ENCODE data around the gene POLD1.

The POLD1 gene

GRCh38 chr19:50356691-50357177 is 27.4 kb upstream of the POLD1 start:
- no peak overlapping the region for H3K18ac ChIP-seq (ENCODE audit: low read length)
- H2BK15ac ChIP-seq (replicated peaks; ENCODE audit: low read depth): no peak overlapping the region
- no peak overlapping the region for H3K56ac ChIP-seq (ENCODE audit: low read length)
- H3K4me1 ChIP-seq (ENCODE audit: control insufficient read depth, low read depth, low read length): no peaks in the 10 kb centered on the region
- no peaks in the 10 kb centered on the region for H3K27me3 ChIP-seq (ENCODE audit: insufficient read depth, low read length, poor library complexity)
- no peak overlapping the region for H4K5ac ChIP-seq (ENCODE audit: low read length)
- no peaks in the 10 kb centered on the region for H3K79me1 ChIP-seq (ENCODE audit: low read length)
- H4K8ac ChIP-seq (ENCODE audit: low read depth, low read length): no peak overlapping the region
- no peak for DNase-seq
- no peak overlapping the region for H2BK5ac ChIP-seq (ENCODE audit: low read length)
- H2AK5ac ChIP-seq (ENCODE audit: low read length): no peak overlapping the region
- no peak overlapping the region for H2BK120ac ChIP-seq (ENCODE audit: low read depth, low read length)
- no peak overlapping the region for H3K9ac ChIP-seq (ENCODE audit: low read length)
- no peak overlapping the region for H3K4me3 ChIP-seq (ENCODE audit: low read length)
- no peaks in the 10 kb centered on the region for H3K36me3 ChIP-seq (ENCODE audit: control insufficient read depth, insufficient read depth, low read length)
- H3K27ac ChIP-seq (ENCODE audit: low read depth, low read length): no peak overlapping the region
- no peak overlapping the region for H3K4me2 ChIP-seq (ENCODE audit: low read length)
- H3K79me2 ChIP-seq (ENCODE audit: control insufficient read depth, insufficient read depth, low read length): no peaks in the 10 kb centered on the region
- no peak overlapping the region for H3K4ac ChIP-seq (ENCODE audit: low read depth, low read length)
- no peak overlapping the region for H3K23ac ChIP-seq (ENCODE audit: low read length)
- WGBS (ENCODE audit: extremely low coverage, insufficient coverage, low lambda C conversion rate): no CpG with 5 or more reads among the region's 13 CpGs

- Histone ChIP-seq H4K8ac (ENCODE audit: low read depth, low read length) (no peak overlapping the region), H2BK5ac (ENCODE audit: low read length) (no peak overlapping the region), H4K5ac (ENCODE audit: low read length) (no peak overlapping the region), H3K4me1 (ENCODE audit: control insufficient read depth, low read depth, low read length) (no peaks in the 10 kb centered on the region), H2AK5ac (ENCODE audit: low read length) (no peak overlapping the region), H3K9ac (ENCODE audit: low read length) (peak overlapping the region; percentile 50), H3K18ac (ENCODE audit: low read length) (no peak overlapping the region), H2BK15ac (replicated peaks; ENCODE audit: low read depth) (no peak overlapping the region), H3K79me2 (ENCODE audit: control insufficient read depth, insufficient read depth, low read length) (no peaks in the 10 kb centered on the region), H3K23ac (ENCODE audit: low read length) (no peak overlapping the region), H3K27me3 (ENCODE audit: insufficient read depth, low read length, poor library complexity) (no peaks in the 10 kb centered on the region), H3K27ac (ENCODE audit: low read depth, low read length) (no peak overlapping the region), H3K4me3 (ENCODE audit: low read length) (no peak overlapping the region), H3K79me1 (ENCODE audit: low read length) (no peaks in the 10 kb centered on the region), H3K36me3 (ENCODE audit: control insufficient read depth, insufficient read depth, low read length) (no peaks in the 10 kb centered on the region), H3K4ac (ENCODE audit: low read depth, low read length) (no peak overlapping the region), H2BK120ac (ENCODE audit: low read depth, low read length) (no peak overlapping the region), H3K56ac (ENCODE audit: low read length) (no peak overlapping the region), H3K4me2 (ENCODE audit: low read length) (no peak overlapping the region)
- DNase-seq: peak; percentile 58
- no CpG with 5 or more reads among the region's 54 CpGs for WGBS (ENCODE audit: extremely low coverage, insufficient coverage, low lambda C conversion rate)
Measured at GRCh38 chr19:50357178-50358100, 26.7 kb upstream of the POLD1 start.

GRCh38 chr19:50358483-50359327 is 25.4 kb upstream of the POLD1 start:
- WGBS (ENCODE audit: extremely low coverage, insufficient coverage, low lambda C conversion rate): no CpG with 5 or more reads among the region's 54 CpGs
- Histone ChIP-seq H2BK15ac (replicated peaks; ENCODE audit: low read depth) (no peak overlapping the region), H2BK120ac (ENCODE audit: low read depth, low read length) (no peak overlapping the region), H3K27me3 (ENCODE audit: insufficient read depth, low read length, poor library complexity) (no peaks in the 10 kb centered on the region), H2BK5ac (ENCODE audit: low read length) (no peak overlapping the region), H3K4me3 (ENCODE audit: low read length) (no peak overlapping the region), H3K79me2 (ENCODE audit: control insufficient read depth, insufficient read depth, low read length) (no peaks in the 10 kb centered on the region), H3K56ac (ENCODE audit: low read length) (no peak overlapping the region), H4K8ac (ENCODE audit: low read depth, low read length) (no peak overlapping the region), H3K4me1 (ENCODE audit: control insufficient read depth, low read depth, low read length) (no peaks in the 10 kb centered on the region), H3K36me3 (ENCODE audit: control insufficient read depth, insufficient read depth, low read length) (no peaks in the 10 kb centered on the region), H2AK5ac (ENCODE audit: low read length) (no peak overlapping the region), H3K79me1 (ENCODE audit: low read length) (no peaks in the 10 kb centered on the region), H3K4ac (ENCODE audit: low read depth, low read length) (no peak overlapping the region), H3K9ac (ENCODE audit: low read length) (no peak overlapping the region), H3K18ac (ENCODE audit: low read length) (no peak overlapping the region), H3K23ac (ENCODE audit: low read length) (no peak overlapping the region), H3K4me2 (ENCODE audit: low read length) (no peak overlapping the region), H3K27ac (ENCODE audit: low read depth, low read length) (no peak overlapping the region), H4K5ac (ENCODE audit: low read length) (no peak overlapping the region)
- DNase-seq: no peak

GRCh38 chr19:50359328-50359818 is 24.8 kb upstream of the POLD1 start:
- Histone ChIP-seq H3K23ac (ENCODE audit: low read length) (no peak overlapping the region), H3K56ac (ENCODE audit: low read length) (no peak overlapping the region), H4K8ac (ENCODE audit: low read depth, low read length) (no peak overlapping the region), H3K79me1 (ENCODE audit: low read length) (no peaks in the 10 kb centered on the region), H3K4me1 (ENCODE audit: control insufficient read depth, low read depth, low read length) (no peaks in the 10 kb centered on the region), H4K5ac (ENCODE audit: low read length) (no peak overlapping the region), H2BK120ac (ENCODE audit: low read depth, low read length) (no peak overlapping the region), H3K79me2 (ENCODE audit: control insufficient read depth, insufficient read depth, low read length) (no peaks in the 10 kb centered on the region), H3K4ac (ENCODE audit: low read depth, low read length) (no peak overlapping the region), H3K4me3 (ENCODE audit: low read length) (no peak overlapping the region), H2BK5ac (ENCODE audit: low read length) (no peak overlapping the region), H3K27me3 (ENCODE audit: insufficient read depth, low read length, poor library complexity) (no peaks in the 10 kb centered on the region), H2BK15ac (replicated peaks; ENCODE audit: low read depth) (no peak overlapping the region), H3K9ac (ENCODE audit: low read length) (no peak overlapping the region), H3K36me3 (ENCODE audit: control insufficient read depth, insufficient read depth, low read length) (no peaks in the 10 kb centered on the region), H3K18ac (ENCODE audit: low read length) (no peak overlapping the region), H3K27ac (ENCODE audit: low read depth, low read length) (no peak overlapping the region), H2AK5ac (ENCODE audit: low read length) (no peak overlapping the region), H3K4me2 (ENCODE audit: low read length) (no peak overlapping the region)
- WGBS (ENCODE audit: extremely low coverage, insufficient coverage, low lambda C conversion rate): no CpG with 5 or more reads among the region's 11 CpGs
- no peak for DNase-seq

- H2AK5ac ChIP-seq (ENCODE audit: low read length): no peak overlapping the region
- no peak overlapping the region for H3K27ac ChIP-seq (ENCODE audit: low read depth, low read length)
- H4K5ac ChIP-seq (ENCODE audit: low read length): no peak overlapping the region
- no peak overlapping the region for H3K56ac ChIP-seq (ENCODE audit: low read length)
- no peaks in the 10 kb centered on the region for H3K27me3 ChIP-seq (ENCODE audit: insufficient read depth, low read length, poor library complexity)
- no peak overlapping the region for H3K23ac ChIP-seq (ENCODE audit: low read length)
- no peak overlapping the region for H3K4ac ChIP-seq (ENCODE audit: low read depth, low read length)
- no peak overlapping the region for H2BK5ac ChIP-seq (ENCODE audit: low read length)
- H3K36me3 ChIP-seq (ENCODE audit: control insufficient read depth, insufficient read depth, low read length): no peaks in the 10 kb centered on the region
- no peak overlapping the region for H3K18ac ChIP-seq (ENCODE audit: low read length)
- peak; percentile 42 for DNase-seq
- H4K8ac ChIP-seq (ENCODE audit: low read depth, low read length): no peak overlapping the region
- H3K4me3 ChIP-seq (ENCODE audit: low read length): no peak overlapping the region
- H3K79me1 ChIP-seq (ENCODE audit: low read length): no peaks in the 10 kb centered on the region
- no peak overlapping the region for H2BK120ac ChIP-seq (ENCODE audit: low read depth, low read length)
- H3K79me2 ChIP-seq (ENCODE audit: control insufficient read depth, insufficient read depth, low read length): no peaks in the 10 kb centered on the region
- no peak overlapping the region for H2BK15ac ChIP-seq (replicated peaks; ENCODE audit: low read depth)
- WGBS (ENCODE audit: extremely low coverage, insufficient coverage, low lambda C conversion rate): no CpG with 5 or more reads among the region's 7 CpGs
- H3K4me1 ChIP-seq (ENCODE audit: control insufficient read depth, low read depth, low read length): no peaks in the 10 kb centered on the region
- no peak overlapping the region for H3K9ac ChIP-seq (ENCODE audit: low read length)
- H3K4me2 ChIP-seq (ENCODE audit: low read length): no peak overlapping the region
Measured at GRCh38 chr19:50361290-50362029, 22.7 kb upstream of the POLD1 start.
